T-helper 17 cell (primary cell): ENCODE measurements around the gene IGSF21. TPM values are rescaled to one million over a fixed set of nuclear protein-coding genes. Genes with fewer than 3 reads are reported as not detected.

Experiments used
- ATAC-seq: fragments of 150-1000 bp; cut with Tn5 transposase; 2 replicates; pipeline ENCODE4 v1.10.0; 2021; ENCODE audit warnings: mild to moderate bottlenecking, moderate library complexity
- DNase-seq, 3 donors: peaks; one replicate each; pipeline versions ENCODE4 v3.0.0 to v3.0.0-alpha.2; 2020 to 2021
- H3K9me3 ChIP-seq: one replicate; pipeline ENCODE4 v1.7.0; 2013; ENCODE audit warnings: low read length, mild to moderate bottlenecking; ENCODE audit not compliant: control insufficient read depth, poor library complexity, severe bottlenecking
- H3K27ac Mint-ChIP-seq: one replicate; pipeline ENCODE4 v1.8.0; 2022; ENCODE audit warnings: mild to moderate bottlenecking, moderate library complexity, mixed read lengths
- H3K27me3 Mint-ChIP-seq: one replicate; pipeline ENCODE4 v1.8.0; 2022; ENCODE audit warnings: mixed read lengths
- H3K36me3 Mint-ChIP-seq: one replicate; pipeline ENCODE4 v1.8.0; 2022; ENCODE audit warnings: low read depth, mixed read lengths
- H3K4me1 Mint-ChIP-seq: one replicate; pipeline ENCODE4 v1.8.0; 2022; ENCODE audit warnings: mild to moderate bottlenecking, mixed read lengths
- H3K4me3 Mint-ChIP-seq: one replicate; pipeline ENCODE4 v1.8.0; 2022; ENCODE audit warnings: mild to moderate bottlenecking, moderate library complexity, mixed read lengths
- total RNA-seq, 4 donors: library from RNA in 2 of 4; stranded (reverse) in 2 of 4; gene quantifications; one replicate each; pipeline ENCODE4 v1.2.3 and lab custom pipeline; 2022 to 2026

The IGSF21 gene
- total RNA-seq, 2 donors from 2014 or later, result not detected

GRCh38 chr1:18312961-18313360, 205.4 kb downstream of the IGSF21 start:
- Mint-ChIP-seq H3K27me3 (peaks cover 15% of the 10 kb centered on the region), H3K4me3 (no peak overlapping the region), H3K4me1 (no peaks in the 10 kb centered on the region), H3K27ac (no peak overlapping the region), H3K36me3 (no peaks in the 10 kb centered on the region)
- no peak for ATAC-seq
- DNase-seq, result no peak
- no peaks in the 10 kb centered on the region for H3K9me3 ChIP-seq

GRCh38 chr1:18313523-18313922, 205.9 kb downstream of the IGSF21 start:
- Mint-ChIP-seq H3K4me3 (no peak overlapping the region), H3K4me1 (no peaks in the 10 kb centered on the region), H3K27ac (no peak overlapping the region), H3K27me3 (peaks cover 15% of the 10 kb centered on the region), H3K36me3 (no peaks in the 10 kb centered on the region)
- no peaks in the 10 kb centered on the region for H3K9me3 ChIP-seq
- ATAC-seq (no peak), DNase-seq (no peak)

- no peak for ATAC-seq
- no peaks in the 10 kb centered on the region for H3K9me3 ChIP-seq
- Mint-ChIP-seq H3K27me3 (peaks cover 15% of the 10 kb centered on the region), H3K4me1 (no peaks in the 10 kb centered on the region), H3K4me3 (no peak overlapping the region), H3K36me3 (no peaks in the 10 kb centered on the region), H3K27ac (no peak overlapping the region)
- DNase-seq, result no peak
Measured at GRCh38 chr1:18314399-18314798, 206.8 kb downstream of the IGSF21 start.

GRCh38 chr1:18315449-18315848, 207.9 kb downstream of the IGSF21 start:
- Mint-ChIP-seq H3K4me1 (no peaks in the 10 kb centered on the region), H3K27ac (no peak overlapping the region), H3K36me3 (no peaks in the 10 kb centered on the region), H3K4me3 (no peak overlapping the region), H3K27me3 (peaks cover 15% of the 10 kb centered on the region)
- H3K9me3 ChIP-seq, result no peaks in the 10 kb centered on the region
- DNase-seq, result no peak
- no peak for ATAC-seq

GRCh38 chr1:18316764-18317163, 209.2 kb downstream of the IGSF21 start:
- Mint-ChIP-seq H3K27me3 (peaks cover 15% of the 10 kb centered on the region), H3K36me3 (no peaks in the 10 kb centered on the region), H3K27ac (no peak overlapping the region), H3K4me1 (no peaks in the 10 kb centered on the region), H3K4me3 (no peak overlapping the region)
- no peaks in the 10 kb centered on the region for H3K9me3 ChIP-seq
- ATAC-seq (no peak), DNase-seq (no peak)

- no peak overlapping the region for H3K4me3 Mint-ChIP-seq
- no peaks in the 10 kb centered on the region for H3K9me3 ChIP-seq
- DNase-seq (no peak), ATAC-seq (no peak)
- H3K27ac Mint-ChIP-seq, result no peak overlapping the region
- no peaks in the 10 kb centered on the region for H3K4me1 Mint-ChIP-seq
- no peaks in the 10 kb centered on the region for H3K36me3 Mint-ChIP-seq
- peaks cover 7% of the 10 kb centered on the region for H3K27me3 Mint-ChIP-seq
Measured at GRCh38 chr1:18319099-18319498, 211.5 kb downstream of the IGSF21 start.

- Mint-ChIP-seq H3K27me3 (peaks cover 10% of the 10 kb centered on the region), H3K4me1 (no peaks in the 10 kb centered on the region), H3K27ac (no peak overlapping the region), H3K4me3 (no peak overlapping the region), H3K36me3 (no peaks in the 10 kb centered on the region)
- H3K9me3 ChIP-seq, result no peaks in the 10 kb centered on the region
- no peak for DNase-seq
- ATAC-seq, result no peak
Measured at GRCh38 chr1:18320051-18320450, 212.5 kb downstream of the IGSF21 start.

GRCh38 chr1:18322368-18323032, 214.9 kb downstream of the IGSF21 start:
- ATAC-seq (no peak), DNase-seq (no peak)
- no peak overlapping the region for H3K4me3 Mint-ChIP-seq

GRCh38 chr1:18323259-18323658, 215.7 kb downstream of the IGSF21 start:
- no peak overlapping the region for H3K27ac Mint-ChIP-seq
- peaks cover 18% of the 10 kb centered on the region for H3K27me3 Mint-ChIP-seq
- DNase-seq (no peak), ATAC-seq (no peak)
- no peak overlapping the region for H3K4me3 Mint-ChIP-seq
- no peaks in the 10 kb centered on the region for H3K9me3 ChIP-seq
- H3K36me3 Mint-ChIP-seq, result no peaks in the 10 kb centered on the region
- no peaks in the 10 kb centered on the region for H3K4me1 Mint-ChIP-seq

More at GRCh38 chr1:18322368-18323032, 214.9 kb downstream of the IGSF21 start:
- Mint-ChIP-seq H3K27me3 (peaks cover 18% of the 10 kb centered on the region), H3K4me1 (no peaks in the 10 kb centered on the region), H3K27ac (no peak overlapping the region), H3K36me3 (no peaks in the 10 kb centered on the region)
- H3K9me3 ChIP-seq, result no peaks in the 10 kb centered on the region

- DNase-seq (no peak), ATAC-seq (no peak)
- no peaks in the 10 kb centered on the region for H3K4me1 Mint-ChIP-seq
- H3K36me3 Mint-ChIP-seq, result no peaks in the 10 kb centered on the region
- H3K9me3 ChIP-seq, result no peaks in the 10 kb centered on the region
- no peak overlapping the region for H3K27ac Mint-ChIP-seq
- H3K4me3 Mint-ChIP-seq, result no peak overlapping the region
- H3K27me3 Mint-ChIP-seq, result peaks cover 18% of the 10 kb centered on the region
Measured at GRCh38 chr1:18324246-18324645, 216.6 kb downstream of the IGSF21 start.

GRCh38 chr1:18325136-18325535, 217.5 kb downstream of the IGSF21 start:
- Mint-ChIP-seq H3K4me3 (no peak overlapping the region), H3K36me3 (no peaks in the 10 kb centered on the region), H3K4me1 (no peaks in the 10 kb centered on the region), H3K27me3 (peaks cover 18% of the 10 kb centered on the region), H3K27ac (no peak overlapping the region)
- ATAC-seq (no peak), DNase-seq (no peak)
- no peaks in the 10 kb centered on the region for H3K9me3 ChIP-seq

- H3K27me3 Mint-ChIP-seq, result peaks cover 21% of the 10 kb centered on the region
Measured at GRCh38 chr1:18326211-18326897, 218.8 kb downstream of the IGSF21 start.

GRCh38 chr1:18327650-18328049, 220.1 kb downstream of the IGSF21 start:
- H3K4me1 Mint-ChIP-seq, result no peaks in the 10 kb centered on the region
- no peak for ATAC-seq
- H3K27me3 Mint-ChIP-seq, result peaks cover 33% of the 10 kb centered on the region
- H3K9me3 ChIP-seq, result no peaks in the 10 kb centered on the region
- no peaks in the 10 kb centered on the region for H3K36me3 Mint-ChIP-seq
- no peak for DNase-seq
- no peak overlapping the region for H3K27ac Mint-ChIP-seq
- H3K4me3 Mint-ChIP-seq, result no peak overlapping the region

More at GRCh38 chr1:18326211-18326897, 218.8 kb downstream of the IGSF21 start:
- ATAC-seq, result no peak
- no peaks in the 10 kb centered on the region for H3K9me3 ChIP-seq
- DNase-seq, result no peak
- Mint-ChIP-seq H3K36me3 (no peaks in the 10 kb centered on the region), H3K4me1 (no peaks in the 10 kb centered on the region), H3K27ac (no peak overlapping the region), H3K4me3 (no peak overlapping the region)

- Mint-ChIP-seq H3K27ac (no peak overlapping the region), H3K27me3 (peaks cover 37% of the 10 kb centered on the region), H3K36me3 (no peaks in the 10 kb centered on the region), H3K4me3 (no peak overlapping the region), H3K4me1 (no peaks in the 10 kb centered on the region)
- DNase-seq (no peak), ATAC-seq (no peak)
- H3K9me3 ChIP-seq, result no peaks in the 10 kb centered on the region
Measured at GRCh38 chr1:18328803-18329202, 221.2 kb downstream of the IGSF21 start.
